NOMO-1 treated with dmso at 0.1 percent for 144 hours (cell line): Measurements from ENCODE around the gene MOXD1.

ENCODE experiments used
- DNase-seq: peaks from one replicate; lab custom pipeline; 2025; ENCODE audit not compliant: unreplicated experiment; lab: John Stamatoyannopoulos, UW

MOXD1 gene

DNA sequence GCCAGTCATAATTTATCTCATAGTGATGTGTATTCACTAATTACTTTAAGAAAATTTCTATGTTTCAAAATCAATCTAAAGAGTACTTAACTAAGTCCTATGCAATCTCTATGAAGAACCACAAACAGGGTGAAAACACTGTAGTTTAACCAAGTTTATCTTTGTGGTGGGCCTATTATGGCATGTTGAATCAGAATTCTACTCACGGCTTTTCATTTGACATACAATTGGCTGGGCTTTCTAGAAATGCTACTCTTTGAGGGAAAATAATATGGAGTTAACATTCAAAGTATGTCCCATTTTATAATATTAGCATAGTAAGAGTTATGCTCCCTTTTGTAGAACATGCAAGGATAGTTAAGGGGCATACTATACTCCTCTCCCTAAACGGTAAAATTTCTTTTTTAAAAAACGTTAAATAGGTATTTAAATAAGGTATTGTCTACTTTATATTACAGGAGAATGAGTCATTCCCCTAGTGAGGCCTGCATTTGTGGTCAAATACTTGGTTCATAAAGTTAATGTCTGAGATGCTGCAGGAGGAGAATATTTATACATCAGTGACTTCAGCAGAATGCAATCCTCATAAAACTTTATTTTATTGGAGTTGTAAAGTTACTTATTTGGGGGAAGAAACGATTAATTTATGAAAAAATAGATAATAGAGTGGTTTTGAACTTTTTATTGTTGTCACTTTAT, 1.8 kb downstream of the MOXD1 start:
- no peak for DNase-seq

DNA sequence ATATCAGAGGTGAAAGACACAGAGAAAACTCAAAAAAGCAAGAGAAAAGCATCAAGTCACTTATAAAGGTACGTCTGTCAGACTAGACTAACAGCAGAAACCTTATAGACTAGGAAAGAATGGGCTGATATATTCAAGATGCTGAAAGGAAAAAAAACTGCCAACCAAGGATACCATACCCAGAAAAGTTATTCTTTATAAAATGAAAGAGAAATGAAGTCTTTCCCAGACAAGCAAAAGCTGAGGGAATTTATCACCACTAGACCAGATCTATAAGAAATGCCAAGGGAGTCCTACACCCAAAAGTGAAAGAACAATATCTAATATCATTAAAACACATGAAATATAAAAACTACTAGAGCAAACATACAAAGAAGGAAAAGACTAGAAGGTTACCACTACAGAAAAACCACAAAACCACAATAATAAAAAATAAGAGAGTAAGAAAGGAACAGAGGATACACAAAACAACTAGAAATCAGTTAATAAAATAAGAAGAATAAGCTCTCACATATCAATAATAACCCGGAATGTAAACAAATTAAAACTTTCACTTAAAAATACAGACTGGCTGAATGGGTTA, 6.2 kb downstream of the MOXD1 start:
- DNase-seq = no peak

DNA sequence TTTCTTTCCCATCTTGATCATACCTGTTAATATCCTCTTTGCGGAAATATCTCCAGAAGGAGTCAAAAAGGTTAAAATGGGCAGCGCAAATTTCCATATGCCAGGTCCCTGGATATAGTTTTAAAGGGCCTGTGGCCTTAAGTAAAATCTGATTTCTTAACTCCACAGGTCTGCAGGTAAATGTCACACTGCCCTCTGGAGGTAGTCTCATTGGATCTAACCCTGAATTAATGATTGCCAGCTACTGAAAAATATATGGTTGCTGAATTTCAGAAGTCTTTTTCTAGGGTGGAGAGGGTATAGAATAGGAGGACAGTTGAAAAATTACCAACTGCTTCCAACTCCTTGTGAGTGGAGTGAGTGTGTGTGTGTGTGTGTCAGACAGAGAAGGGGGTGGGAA, 8.5 kb downstream of the MOXD1 start:
- DNase-seq = no peak

DNA sequence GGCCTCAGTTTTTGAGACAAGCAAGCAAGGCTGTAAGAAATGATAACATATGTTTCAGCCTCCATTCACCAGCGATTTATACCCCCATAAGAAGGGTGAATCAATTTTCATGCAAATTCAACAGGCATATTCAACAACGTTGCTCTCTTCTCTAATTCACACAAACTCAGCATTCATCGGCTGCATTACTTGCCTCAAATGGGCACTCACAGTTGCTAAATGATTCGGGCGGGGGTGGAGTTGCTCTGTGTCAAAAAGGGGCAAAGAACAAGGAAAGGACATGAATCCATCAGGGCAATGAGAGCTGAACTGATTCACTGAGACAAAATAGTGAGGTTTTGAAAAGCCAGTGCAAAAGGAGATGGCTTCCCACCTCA, 9.0 kb downstream of the MOXD1 start:
- no peak for DNase-seq

DNA sequence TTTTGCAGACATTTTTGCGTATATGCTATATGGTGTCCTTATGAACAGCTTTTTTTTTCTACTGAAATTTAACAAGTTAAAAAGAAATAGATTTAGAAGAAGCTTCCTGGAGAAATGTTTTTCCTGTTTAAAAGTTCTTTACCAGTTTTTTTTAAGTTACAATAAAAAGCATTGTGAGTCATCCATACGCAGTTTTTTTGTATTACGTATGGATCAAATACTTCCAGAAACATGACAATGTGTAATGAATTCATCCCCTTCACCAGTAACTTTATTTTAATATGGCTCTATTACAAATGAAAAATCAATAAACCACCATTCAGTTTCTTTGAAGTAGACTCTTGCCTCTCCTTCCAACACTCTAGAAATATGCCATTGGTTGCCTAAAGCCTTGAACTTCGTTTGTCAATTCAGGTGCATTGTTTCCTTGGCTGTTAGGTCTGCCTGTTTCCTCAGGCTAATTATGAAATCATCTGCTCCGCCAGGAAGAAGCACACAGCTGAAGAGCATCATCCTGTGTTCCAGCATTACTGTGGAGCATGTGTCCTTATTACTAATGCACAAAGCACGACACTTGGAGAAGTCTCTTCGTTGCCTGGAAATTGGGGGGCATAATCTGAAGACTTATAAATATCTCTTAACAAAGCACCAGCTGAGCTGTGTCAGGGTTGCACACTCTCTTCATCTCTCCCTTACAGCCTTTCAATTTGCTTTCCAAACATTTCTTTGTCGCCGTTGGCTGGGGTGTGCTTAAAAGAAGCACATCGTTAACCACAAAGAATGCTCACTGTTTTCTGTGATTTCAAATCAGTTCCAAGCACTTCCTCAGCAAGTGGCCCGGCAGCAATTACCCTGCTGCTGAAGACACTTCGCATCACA, 9.6 kb downstream of the MOXD1 start:
- DNase-seq = no peak

DNA sequence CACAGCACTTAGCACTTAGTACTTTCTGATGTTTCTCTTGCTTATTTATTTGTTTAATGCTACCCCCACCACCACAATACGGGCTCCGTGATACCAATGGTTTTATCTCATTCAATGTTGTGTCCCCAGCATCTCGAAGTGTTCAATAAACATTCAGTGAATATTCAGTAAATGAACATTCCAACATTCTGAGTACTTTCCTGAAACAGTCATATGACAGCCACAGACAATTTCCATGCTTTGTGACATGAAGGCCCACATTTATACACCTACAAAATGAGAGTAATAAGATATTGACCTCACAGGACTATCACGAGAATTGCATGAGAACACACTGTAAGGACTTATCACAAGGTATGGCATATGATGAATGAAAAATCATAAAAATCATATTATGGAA, 10.8 kb downstream of the MOXD1 start:
- no peak for DNase-seq

DNA sequence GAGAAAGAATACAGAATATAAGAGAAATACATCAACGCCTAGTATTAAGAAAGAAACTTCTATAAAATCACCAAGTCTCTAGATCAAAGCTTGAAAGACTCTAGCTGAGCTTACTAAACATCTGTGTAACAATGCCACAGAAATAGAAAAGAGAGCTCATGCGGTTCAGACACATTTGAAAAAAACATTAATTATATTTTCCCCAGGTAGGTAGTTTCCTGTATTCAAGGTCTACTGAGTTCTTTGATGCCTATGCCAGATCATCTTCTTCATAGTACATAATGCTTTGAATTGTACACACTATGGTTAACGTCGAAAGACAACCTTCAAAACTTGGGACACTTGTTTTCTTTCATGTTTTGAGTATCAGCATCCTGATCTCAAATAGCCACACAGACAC, 11.3 kb downstream of the MOXD1 start:
- no peak for DNase-seq

DNA sequence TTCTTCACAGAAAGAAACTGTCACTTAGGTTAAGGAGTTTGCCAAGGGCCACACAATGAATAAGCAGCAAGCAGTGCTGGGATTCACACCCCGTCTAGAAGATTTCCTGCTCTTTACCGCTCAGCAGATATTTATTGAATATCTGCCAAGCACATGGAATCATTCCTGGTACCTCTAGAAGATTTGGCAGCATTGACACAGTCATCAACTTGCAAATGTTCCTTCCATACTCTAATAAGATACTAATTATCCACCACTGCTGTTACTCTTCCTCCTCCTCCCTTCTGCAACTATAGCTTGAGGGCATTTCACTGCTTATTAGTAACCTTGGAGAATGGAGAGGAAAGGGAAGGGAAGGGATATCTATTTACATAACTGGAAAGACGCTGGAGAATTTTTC, 13.0 kb downstream of the MOXD1 start:
- no peak for DNase-seq

DNA sequence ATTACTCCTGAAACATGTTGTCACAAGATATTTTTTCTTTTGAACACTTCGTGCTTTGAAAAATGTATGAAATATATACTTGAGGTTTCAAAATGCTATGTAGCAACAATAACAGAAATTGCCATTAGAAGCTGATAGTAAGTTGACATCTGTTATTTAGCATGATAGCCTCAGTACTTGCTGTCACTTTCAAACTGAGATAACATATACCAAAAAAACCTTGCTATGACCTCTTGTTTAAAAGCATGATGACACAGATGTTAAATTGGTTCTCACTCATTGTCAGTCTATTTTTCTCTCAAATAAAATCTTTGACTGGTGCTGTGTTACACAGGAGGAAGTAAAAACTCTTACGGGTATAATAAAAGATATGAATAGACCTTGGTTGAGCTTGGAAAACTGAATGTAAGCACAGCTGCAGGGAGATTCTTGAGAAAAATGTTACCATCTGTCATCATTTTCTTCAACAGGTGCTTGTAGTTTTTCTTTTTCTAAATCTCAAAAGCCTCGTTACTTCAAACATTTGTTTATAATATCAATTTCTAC, 18.6 kb downstream of the MOXD1 start:
- DNase-seq = no peak

DNA sequence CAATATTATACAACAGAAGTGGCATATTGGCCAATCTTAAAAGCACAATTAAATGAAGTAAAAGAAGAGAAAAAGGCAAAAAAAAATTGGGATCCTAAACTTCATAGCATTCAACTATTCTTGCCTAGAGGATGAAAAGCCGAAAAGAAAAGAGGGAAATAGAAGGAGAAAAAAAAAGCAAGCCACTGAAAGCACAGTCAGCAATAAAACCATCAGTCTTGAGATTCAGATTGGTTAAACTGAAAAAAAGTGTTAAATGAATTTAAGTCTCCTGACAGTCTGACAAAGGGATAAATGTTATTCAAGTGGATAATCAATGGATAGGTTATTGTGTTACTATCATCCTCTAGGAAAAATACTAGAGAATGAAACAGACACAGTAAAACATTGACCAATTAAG, 19.9 kb downstream of the MOXD1 start:
- no peak for DNase-seq

DNA sequence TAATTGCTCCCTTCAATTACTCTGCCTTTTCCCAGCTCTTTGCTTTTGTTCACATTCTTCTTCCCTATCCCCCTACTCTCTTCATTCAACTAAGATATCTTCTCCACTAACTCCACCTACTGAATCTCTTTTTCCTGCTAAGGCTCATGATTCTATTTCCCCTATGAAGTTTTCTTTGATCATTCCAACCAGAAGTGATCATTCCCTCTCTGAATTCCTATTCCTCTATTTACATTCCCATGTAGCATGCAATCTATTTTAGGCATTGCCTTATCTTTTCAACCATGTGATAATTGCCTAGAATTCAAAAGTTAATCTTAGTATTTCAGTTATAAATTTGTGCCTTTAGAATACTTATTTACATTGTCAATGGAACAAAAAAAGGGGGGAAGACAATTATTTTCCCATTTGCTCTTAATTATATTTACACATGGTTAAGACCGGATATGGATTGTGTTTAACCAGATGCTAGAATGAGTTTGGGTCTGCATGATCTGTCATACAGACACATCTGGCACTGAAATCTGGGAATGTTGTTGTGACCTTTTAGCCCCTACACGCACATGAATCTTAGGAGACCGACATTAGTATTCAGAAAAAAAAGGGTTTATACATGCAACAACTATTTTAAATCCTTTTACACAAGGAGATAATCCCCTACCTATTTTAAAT, 20.8 kb downstream of the MOXD1 start:
- DNase-seq = no peak

DNA sequence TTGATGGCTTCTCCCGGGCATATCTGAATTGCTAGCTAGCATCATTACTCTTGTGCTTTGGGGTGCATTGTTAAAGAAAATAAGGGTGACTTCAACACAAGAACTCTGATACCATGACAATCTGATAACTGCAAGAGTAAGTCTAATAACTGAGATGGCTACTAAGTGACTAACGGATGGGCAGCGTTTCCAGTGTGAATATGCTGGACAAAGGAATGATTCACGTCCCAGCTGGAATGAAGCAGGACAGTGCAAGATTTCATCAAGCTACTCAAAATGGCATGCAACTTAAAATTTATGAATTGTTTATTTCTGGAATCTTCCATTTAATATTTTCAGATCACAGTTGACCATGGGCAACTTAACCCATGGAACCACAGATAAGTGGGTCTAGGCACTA, 31.7 kb downstream of the MOXD1 start:
- no peak for DNase-seq

DNA sequence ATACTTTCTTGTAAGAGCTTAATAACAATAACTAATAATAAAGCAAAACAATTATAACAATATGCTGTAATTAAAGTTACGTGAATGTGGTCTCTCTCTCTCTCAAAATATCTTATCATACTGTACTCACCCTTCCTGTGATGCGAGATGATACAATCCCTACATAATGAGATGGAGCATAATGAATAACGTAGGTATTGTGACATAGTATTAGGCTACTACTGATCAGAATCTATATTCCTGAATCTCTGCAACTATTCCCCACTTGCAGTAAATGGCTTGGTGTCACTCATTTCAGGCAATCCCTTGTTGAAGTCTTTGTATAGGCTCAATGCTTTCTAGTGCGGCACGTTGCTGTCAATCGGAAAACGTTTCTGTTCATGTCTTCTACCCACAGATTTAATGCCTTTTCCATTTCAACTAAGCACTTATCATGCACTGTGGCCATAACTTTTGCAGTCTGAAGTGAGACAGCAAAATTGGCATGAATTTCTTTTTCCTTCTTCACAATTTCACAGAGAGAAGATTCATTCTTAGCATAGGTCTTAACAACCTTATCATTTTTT, 32.3 kb downstream of the MOXD1 start:
- no peak for DNase-seq

DNA sequence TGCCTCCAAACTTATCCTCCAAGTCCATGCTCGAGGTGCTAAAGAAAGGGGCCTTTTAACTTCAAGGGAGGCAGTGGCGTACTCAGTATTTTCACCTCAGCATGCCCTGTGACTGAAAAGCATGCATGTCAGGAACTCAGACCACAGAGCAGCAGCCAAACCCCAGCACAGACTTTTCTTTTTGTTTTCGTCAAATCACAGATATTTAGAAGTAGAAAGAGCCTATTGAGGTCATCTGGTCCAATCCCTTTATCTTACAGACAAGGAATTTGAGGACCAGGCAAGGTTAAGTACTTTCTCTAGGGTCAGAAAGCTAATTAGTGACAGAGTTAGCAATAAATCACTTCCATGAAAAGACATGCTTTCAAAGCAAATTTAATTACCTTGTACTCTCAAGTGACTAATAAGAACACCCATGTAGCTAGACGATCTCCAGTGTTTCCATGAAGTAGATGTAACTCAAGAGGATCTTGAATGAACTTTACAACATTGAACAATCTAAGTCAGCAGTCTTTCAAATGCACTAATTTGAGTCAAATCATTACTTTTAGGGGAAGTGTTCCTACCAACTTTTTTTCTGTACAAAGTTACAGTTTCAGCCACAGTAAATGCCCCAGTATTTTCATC, 35.9 kb downstream of the MOXD1 start:
- DNase-seq = no peak

DNA sequence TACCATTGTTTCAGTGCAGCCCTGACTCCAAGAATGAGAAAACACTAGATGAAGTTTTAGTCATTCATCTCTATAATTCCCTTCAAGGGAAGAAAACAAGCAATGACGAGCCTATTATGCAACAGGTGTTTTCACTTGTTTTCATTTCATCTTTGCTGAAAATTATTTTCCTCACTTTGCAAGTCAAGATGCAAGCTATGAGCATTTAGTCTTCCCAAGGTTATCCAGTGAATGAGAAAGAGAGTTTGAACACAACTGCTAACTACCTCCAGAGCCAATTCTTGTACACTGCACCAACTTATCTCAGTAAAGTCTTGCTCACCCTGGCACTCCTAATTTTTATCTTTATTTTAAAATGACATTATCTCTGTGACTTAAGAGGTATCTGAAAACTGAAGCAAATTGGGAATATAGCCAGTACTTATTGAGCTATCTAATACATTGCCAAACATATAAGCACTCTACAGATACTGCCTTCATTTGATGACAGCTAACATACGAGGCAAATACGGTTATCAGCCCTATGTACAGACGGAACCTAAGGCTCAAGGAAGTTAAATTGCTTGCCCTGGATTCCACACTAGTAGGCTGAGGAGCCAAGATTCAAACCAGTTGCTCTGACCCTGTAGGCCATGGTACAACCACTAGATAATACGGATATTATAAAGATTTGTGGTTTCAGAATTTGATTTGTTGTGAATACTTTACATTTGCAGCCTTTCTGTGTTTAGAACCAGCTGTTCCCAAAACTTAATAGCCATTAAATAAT, 36.8 kb downstream of the MOXD1 start:
- no peak for DNase-seq

DNA sequence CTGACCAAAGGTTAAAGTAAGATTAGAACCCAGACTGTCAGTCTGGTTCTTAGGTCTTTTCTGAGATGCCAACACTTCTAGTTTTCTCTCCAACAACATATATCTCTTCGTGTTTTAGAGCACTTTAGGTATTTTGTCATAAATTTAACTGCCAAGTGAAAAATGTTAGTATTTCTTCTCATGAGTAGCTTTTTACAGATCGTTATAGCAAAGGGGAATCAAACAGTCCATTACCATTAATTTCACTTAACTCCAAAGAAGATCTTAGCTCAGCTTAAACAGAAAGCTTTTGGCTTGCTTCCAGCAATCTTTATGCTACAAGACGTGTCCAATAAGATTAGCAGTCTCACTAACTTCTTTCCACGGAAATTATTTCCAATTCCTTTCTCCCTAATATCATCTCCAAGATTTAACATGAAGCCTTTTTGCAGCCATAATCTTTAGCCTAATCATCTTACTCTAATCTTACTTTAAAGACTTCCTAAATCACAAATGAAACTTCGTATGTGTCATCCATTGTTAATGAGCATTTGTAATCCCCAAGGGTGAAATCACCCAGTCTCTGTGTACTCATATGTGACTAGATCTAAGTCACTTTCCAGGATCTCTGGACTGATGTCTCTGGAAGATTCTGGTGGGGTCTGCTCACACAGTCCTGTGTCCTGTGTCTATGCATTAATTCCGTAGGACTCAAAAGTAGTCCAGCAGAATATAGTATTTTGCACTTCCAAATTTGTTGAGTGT, 38.7 kb downstream of the MOXD1 start:
- no peak for DNase-seq

DNA sequence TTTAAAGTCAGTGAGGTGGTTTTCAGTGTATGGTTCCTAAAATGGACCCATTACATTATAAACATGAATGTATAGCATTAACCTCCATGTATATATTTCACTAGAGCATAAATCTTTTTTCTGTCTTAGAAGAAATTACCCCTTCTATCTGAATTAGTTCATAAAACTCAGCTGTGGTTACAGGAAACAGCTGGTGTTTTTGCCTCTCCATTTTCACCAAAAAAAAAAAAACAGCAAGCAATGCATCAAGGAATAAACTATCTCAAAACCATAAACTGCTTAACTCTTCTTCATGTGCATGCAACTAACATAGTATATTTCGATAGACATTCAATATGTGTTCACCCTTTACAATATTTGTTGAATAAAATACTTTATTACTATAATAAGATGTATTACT, 40.2 kb downstream of the MOXD1 start:
- no peak for DNase-seq

DNA sequence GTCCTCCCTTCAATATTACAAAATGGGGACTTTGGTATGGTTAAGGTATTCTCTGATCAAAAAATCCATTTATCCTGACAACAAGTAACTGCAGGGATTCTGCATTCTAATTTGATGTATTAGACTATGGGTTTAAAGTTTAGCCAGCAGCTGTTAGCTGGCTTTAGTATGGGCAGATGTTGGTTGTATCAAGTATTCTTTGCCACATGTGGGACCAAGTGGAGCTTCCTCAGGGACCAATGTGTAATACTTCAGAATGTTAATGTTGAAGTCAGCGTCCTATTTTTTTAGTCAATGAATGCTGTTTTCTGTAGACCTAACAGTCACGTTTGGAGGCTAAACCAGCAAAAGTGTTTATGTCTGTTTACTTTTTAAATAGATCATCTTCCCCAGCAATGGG, 41.4 kb downstream of the MOXD1 start:
- no peak for DNase-seq

DNA sequence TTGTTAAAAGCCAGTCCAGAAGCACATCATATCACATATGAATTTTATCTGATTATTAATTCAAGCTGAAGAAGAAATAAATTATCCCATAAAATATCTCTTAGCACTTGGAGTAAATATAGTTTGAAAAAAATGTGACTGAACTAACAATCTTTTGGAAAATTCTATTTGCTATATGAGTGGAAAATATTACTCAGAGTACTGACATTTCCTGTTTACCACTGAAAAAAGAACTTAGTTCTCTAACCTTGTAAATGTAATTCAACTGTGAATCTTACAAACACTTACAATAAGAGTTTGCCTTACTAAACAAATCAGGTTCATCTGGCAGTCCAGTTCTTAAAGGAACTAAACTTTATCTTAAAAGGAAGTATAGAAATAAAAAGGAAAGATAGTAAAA, 44.2 kb downstream of the MOXD1 start:
- no peak for DNase-seq
